ENCODE measurements around the gene SEMA3C.

Gene SEMA3C

DNA sequence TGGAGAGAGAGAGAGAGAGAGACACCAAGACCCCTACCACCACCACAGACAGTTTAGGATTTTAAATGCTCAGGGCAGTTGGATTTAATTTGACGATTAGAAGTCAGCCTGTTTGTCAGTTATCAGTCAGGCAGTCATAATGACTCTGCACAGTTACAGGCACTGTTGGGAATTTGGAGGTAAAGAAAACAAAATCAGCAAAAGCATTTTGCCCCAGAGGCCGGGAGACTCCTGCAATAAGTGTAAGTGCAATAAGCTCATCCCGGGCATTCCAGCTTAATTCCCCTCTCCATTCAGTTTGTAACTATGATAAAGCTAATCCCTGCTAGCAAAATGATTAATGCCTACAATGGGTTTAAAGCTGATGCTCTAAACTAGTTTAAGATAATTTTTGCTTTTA, 13.5 kb downstream of the SEMA3C start:
- no peaks in the 10 kb centered on the region for H3K9me2 ChIP-seq (replicated peaks; ENCODE audit: control insufficient read depth, low read length)
- H3F3A ChIP-seq (ENCODE audit: control insufficient read depth, insufficient read depth): no peaks in the 10 kb centered on the region
- H3K27me3 ChIP-seq (ENCODE audit: control insufficient read depth, low read length): no peaks in the 10 kb centered on the region
- no peak for TF ChIP-seq EZH2phosphoT487 (IDR thresholded peaks at IDR 0.05; ENCODE audit: borderline replicate concordance, low read length)
- TF ChIP-seq, protein P1, sequence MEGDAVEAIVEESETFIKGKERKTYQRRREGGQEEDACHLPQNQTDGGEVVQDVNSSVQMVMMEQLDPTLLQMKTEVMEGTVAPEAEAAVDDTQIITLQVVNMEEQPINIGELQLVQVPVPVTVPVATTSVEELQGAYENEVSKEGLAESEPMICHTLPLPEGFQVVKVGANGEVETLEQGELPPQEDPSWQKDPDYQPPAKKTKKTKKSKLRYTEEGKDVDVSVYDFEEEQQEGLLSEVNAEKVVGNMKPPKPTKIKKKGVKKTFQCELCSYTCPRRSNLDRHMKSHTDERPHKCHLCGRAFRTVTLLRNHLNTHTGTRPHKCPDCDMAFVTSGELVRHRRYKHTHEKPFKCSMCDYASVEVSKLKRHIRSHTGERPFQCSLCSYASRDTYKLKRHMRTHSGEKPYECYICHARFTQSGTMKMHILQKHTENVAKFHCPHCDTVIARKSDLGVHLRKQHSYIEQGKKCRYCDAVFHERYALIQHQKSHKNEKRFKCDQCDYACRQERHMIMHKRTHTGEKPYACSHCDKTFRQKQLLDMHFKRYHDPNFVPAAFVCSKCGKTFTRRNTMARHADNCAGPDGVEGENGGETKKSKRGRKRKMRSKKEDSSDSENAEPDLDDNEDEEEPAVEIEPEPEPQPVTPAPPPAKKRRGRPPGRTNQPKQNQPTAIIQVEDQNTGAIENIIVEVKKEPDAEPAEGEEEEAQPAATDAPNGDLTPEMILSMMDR (IDR thresholded peaks at IDR 0.05; ENCODE audit: low read depth, low read length, poor library complexity, severe bottlenecking): no peak
- H3K79me2 ChIP-seq (ENCODE audit: control insufficient read depth, low read length): no peaks in the 10 kb centered on the region
- H3K4me1 ChIP-seq (ENCODE audit: control insufficient read depth, low read length): no peaks in the 10 kb centered on the region
- H3K27ac ChIP-seq (ENCODE audit: low read depth, low read length): no peak overlapping the region
- H4K20me1 ChIP-seq (ENCODE audit: control insufficient read depth, insufficient read depth, low read depth, low read length): no peaks in the 10 kb centered on the region
- H3K4me3 ChIP-seq (ENCODE audit: low read length): no peak overlapping the region
- no peak overlapping the region for H3K4me2 ChIP-seq (ENCODE audit: low read length)
- no peaks in the 10 kb centered on the region for H3K9me3 ChIP-seq (ENCODE audit: control insufficient read depth, insufficient read depth, low read length)
- no peaks in the 10 kb centered on the region for H3K36me3 ChIP-seq (ENCODE audit: control insufficient read depth, low read length)

DNA sequence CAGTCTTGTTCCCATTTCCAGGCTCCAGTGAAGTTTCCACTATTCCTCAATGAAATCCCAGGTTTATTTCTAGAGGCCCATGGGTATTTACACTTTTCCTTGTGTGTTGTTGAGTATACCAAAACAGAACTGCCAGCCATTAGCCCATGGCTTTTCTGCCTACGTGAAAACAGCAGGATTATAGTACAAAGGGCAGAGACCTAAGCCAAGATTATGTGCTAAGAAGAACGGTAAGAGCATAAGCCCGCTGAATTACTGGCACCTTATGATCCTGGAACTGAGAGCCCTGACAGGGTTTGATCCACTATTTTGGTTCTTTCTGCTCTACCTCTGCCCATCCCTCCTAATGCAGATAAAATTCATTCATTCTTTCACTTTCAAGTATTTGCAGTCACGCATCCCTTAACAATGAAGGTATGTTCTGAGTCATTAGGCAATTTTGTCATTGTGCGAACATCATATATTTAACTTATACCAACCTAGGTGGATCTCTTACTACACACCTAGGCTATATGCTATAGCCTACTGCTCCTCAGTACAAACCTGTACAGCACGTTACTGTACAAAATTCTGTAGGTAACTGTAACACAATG, 16.0 kb downstream of the SEMA3C start:
- TF ChIP-seq, protein P1 (IDR thresholded peaks at IDR 0.05; ENCODE audit: low read depth, low read length, poor library complexity, severe bottlenecking): no peak
- no peak for TF ChIP-seq EZH2phosphoT487 (IDR thresholded peaks at IDR 0.05; ENCODE audit: borderline replicate concordance, low read length)
- no peaks in the 10 kb centered on the region for H3K9me2 ChIP-seq (replicated peaks; ENCODE audit: control insufficient read depth, low read length)
- H3F3A ChIP-seq (ENCODE audit: control insufficient read depth, insufficient read depth): no peaks in the 10 kb centered on the region
- H3K27ac ChIP-seq (ENCODE audit: low read depth, low read length): no peak overlapping the region
- no peak overlapping the region for H3K4me2 ChIP-seq (ENCODE audit: low read length)
- H3K36me3 ChIP-seq (ENCODE audit: control insufficient read depth, low read length): no peaks in the 10 kb centered on the region
- H3K79me2 ChIP-seq (ENCODE audit: control insufficient read depth, low read length): no peaks in the 10 kb centered on the region
- no peaks in the 10 kb centered on the region for H3K27me3 ChIP-seq (ENCODE audit: control insufficient read depth, low read length)
- no peak overlapping the region for H3K4me3 ChIP-seq (ENCODE audit: low read length)
- H3K9me3 ChIP-seq (ENCODE audit: control insufficient read depth, insufficient read depth, low read length): no peaks in the 10 kb centered on the region
- no peaks in the 10 kb centered on the region for H4K20me1 ChIP-seq (ENCODE audit: control insufficient read depth, insufficient read depth, low read depth, low read length)
- H3K4me1 ChIP-seq (ENCODE audit: control insufficient read depth, low read length): no peaks in the 10 kb centered on the region

DNA sequence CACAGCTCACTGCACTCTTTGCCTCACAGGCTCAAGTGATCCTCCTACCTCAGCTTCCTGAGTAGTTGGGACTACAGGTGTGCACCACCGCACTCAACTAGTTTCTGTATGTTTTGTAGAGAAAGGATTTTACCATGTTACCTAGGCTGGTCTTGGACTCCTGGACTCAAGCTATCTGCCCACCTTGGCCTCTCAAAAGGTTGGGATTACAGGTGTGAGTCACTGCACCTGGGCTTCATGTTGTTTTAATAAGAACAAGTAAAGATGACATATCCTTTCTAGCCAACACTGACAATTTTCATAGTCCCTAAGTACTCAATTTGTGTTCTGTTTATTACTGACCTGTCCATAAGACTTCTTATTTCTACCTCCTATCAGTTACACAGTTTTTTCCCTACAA, 16.8 kb downstream of the SEMA3C start:
- TF ChIP-seq EZH2phosphoT487 (IDR thresholded peaks at IDR 0.05; ENCODE audit: borderline replicate concordance, low read length): no peak
- TF ChIP-seq, protein P1 (IDR thresholded peaks at IDR 0.05; ENCODE audit: low read depth, low read length, poor library complexity, severe bottlenecking): no peak
- no peak overlapping the region for H3K27ac ChIP-seq (ENCODE audit: low read depth, low read length)
- H3K79me2 ChIP-seq (ENCODE audit: control insufficient read depth, low read length): no peaks in the 10 kb centered on the region
- no peaks in the 10 kb centered on the region for H3K36me3 ChIP-seq (ENCODE audit: control insufficient read depth, low read length)
- H3K4me2 ChIP-seq (ENCODE audit: low read length): no peak overlapping the region
- no peak overlapping the region for H3K4me3 ChIP-seq (ENCODE audit: low read length)
- no peaks in the 10 kb centered on the region for H3F3A ChIP-seq (ENCODE audit: control insufficient read depth, insufficient read depth)
- no peaks in the 10 kb centered on the region for H4K20me1 ChIP-seq (ENCODE audit: control insufficient read depth, insufficient read depth, low read depth, low read length)
- H3K4me1 ChIP-seq (ENCODE audit: control insufficient read depth, low read length): no peaks in the 10 kb centered on the region
- no peaks in the 10 kb centered on the region for H3K27me3 ChIP-seq (ENCODE audit: control insufficient read depth, low read length)
- H3K9me2 ChIP-seq (replicated peaks; ENCODE audit: control insufficient read depth, low read length): no peaks in the 10 kb centered on the region
- H3K9me3 ChIP-seq (ENCODE audit: control insufficient read depth, insufficient read depth, low read length): no peaks in the 10 kb centered on the region

All from DOHH2 (cell line).